Measurements from ENCODE around the gene CCL22. TPM values are rescaled to one million over a fixed set of nuclear protein-coding genes. Genes with fewer than 3 reads are reported as not detected.

Gene CCL22
- polyA plus RNA-seq, 2 of the 4 experiments (the other 2 are of a cell fraction), result not detected

GRCh38 chr16:57411362-57411976, 52.9 kb downstream of the CCL22 start:
- FAIRE-seq (no peak), DNase-seq (ENCODE audit: low read depth in 1 of 2, low spot score in 1 of 2) (no peak), ATAC-seq (no peak)
- WGBS (ENCODE audit: missing lambda C conversion rate), result 69% methylated on average over 10 of the region's 12 CpGs
- H3K9me3 ChIP-seq, result no peaks in the 10 kb centered on the region
- no peak overlapping the region for H3K4me3 ChIP-seq
- H3K4me1 ChIP-seq, result no peaks in the 10 kb centered on the region
- POLR2A ChIA-PET, result no interaction called here
- no peak overlapping the region for H3K4me2 ChIP-seq
- CTCF ChIA-PET, result interaction anchor here (0.6 to 16.7 kb wide), 5 partner anchors 11 to 106 kb away, joined by 3 to 709 read pairs (median 3); partner anchors contain the start of gene CX3CL1
- no peak for TF ChIP-seq FOSB (CRISPR knock-in tag; IDR thresholded peaks at IDR 0.05)
- no peak for TF ChIP-seq USF2 (IDR thresholded peaks at IDR 0.05)
- no peak for TF ChIP-seq SREBF2 (IDR thresholded peaks at IDR 0.05)
- no peak for TF ChIP-seq MYC (IDR thresholded peaks at IDR 0.05; ENCODE audit: borderline replicate concordance, low read length)
- no peak for TF ChIP-seq POLR2A (IDR thresholded peaks at IDR 0.05; ENCODE audit: low read length)
- no peak for TF ChIP-seq TFCP2L1 (CRISPR knock-in tag; IDR thresholded peaks at IDR 0.05)
- no peak for TF ChIP-seq E2F6 (IDR thresholded peaks at IDR 0.05; ENCODE audit: borderline replicate concordance, low read depth)
- no peak for TF ChIP-seq PHF8 (IDR thresholded peaks at IDR 0.05; ENCODE audit: borderline replicate concordance, low read depth)
- TF ChIP-seq ATOH8 (CRISPR knock-in tag; IDR thresholded peaks at IDR 0.05; ENCODE audit: low read depth), result no peak
- no peak for TF ChIP-seq EHMT2 (IDR thresholded peaks at IDR 0.05; ENCODE audit: low read depth)
- TF ChIP-seq FOSL2 (IDR thresholded peaks at IDR 0.05), result no peak
- no peak for TF ChIP-seq FOSL2 (CRISPR knock-in tag; IDR thresholded peaks at IDR 0.05)
- no peak for TF ChIP-seq ELK1 (IDR thresholded peaks at IDR 0.05; ENCODE audit: low read depth, low read length)
- no peak for TF ChIP-seq CBX8 (IDR thresholded peaks at IDR 0.05)
- TF ChIP-seq CEBPB (IDR thresholded peaks at IDR 0.05), result no peak
- H3K27ac ChIP-seq, result no peak overlapping the region

- H3K4me3 ChIP-seq, result no peak overlapping the region
- ATAC-seq (no peak), FAIRE-seq (no peak), DNase-seq (ENCODE audit: low read depth in 1 of 2, low spot score in 1 of 2) (no peak)
- H3K4me1 ChIP-seq, result peaks cover 5% of the 10 kb centered on the region
- H3K4me2 ChIP-seq, result no peak overlapping the region
- no peaks in the 10 kb centered on the region for H3K9me3 ChIP-seq
- H3K27ac ChIP-seq, result no peak overlapping the region
- TF ChIP-seq JUNB (IDR thresholded peaks at IDR 0.05) (no peak), HOXB13 (CRISPR knock-in tag; IDR thresholded peaks at IDR 0.05; ENCODE audit: low read depth) (no peak), TFCP2L1 (CRISPR knock-in tag; IDR thresholded peaks at IDR 0.05) (no peak), USF2 (IDR thresholded peaks at IDR 0.05) (no peak), RFX5 (IDR thresholded peaks at IDR 0.05) (no peak), ZC3H11A (IDR thresholded peaks at IDR 0.05) (no peak), BHLHE40 (IDR thresholded peaks at IDR 0.05; ENCODE audit: low read depth, low read length) (no peak), EHMT2 (IDR thresholded peaks at IDR 0.05; ENCODE audit: low read depth) (no peak)
- 77% methylated on average over 9 of the region's 9 CpGs for WGBS (ENCODE audit: missing lambda C conversion rate)
- POLR2A ChIA-PET, result no interaction called here
- CTCF ChIA-PET, result interaction anchor here (1.2 to 16.7 kb wide), 5 partner anchors 8 to 107 kb away, joined by 3 to 709 read pairs (median 5); partner anchors contain the start of gene CCL17
Observed at GRCh38 chr16:57412584-57412983, 54.0 kb downstream of the CCL22 start.

Measured in A549 (cell line).